ENCODE measurements around the gene SIPA1.

Gene SIPA1

DNA sequence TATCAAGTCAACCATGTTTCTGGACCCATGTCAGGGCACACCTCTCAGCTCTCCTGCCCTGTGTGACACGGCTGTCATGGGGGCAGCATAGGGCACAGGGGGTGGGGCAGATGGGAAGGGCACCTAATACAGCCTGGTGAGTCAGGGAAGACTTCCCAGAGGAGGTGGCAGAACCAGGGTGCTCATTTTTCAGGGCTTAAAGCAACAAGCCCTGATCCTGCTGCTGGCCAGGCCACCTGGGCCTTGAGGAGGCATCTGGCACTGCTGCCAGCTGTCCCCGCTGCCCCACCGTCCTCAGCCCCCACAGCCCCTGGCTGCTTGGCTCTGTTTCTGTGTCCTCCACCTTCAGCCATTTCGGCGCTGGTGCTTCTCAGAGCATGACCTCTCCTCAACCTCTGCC is 28.2 kb upstream of the SIPA1 start:
- DNase-seq, result no peak

GRCh38 chr11:65610404-65610803 is 27.5 kb upstream of the SIPA1 start:
- no peak for DNase-seq

DNA sequence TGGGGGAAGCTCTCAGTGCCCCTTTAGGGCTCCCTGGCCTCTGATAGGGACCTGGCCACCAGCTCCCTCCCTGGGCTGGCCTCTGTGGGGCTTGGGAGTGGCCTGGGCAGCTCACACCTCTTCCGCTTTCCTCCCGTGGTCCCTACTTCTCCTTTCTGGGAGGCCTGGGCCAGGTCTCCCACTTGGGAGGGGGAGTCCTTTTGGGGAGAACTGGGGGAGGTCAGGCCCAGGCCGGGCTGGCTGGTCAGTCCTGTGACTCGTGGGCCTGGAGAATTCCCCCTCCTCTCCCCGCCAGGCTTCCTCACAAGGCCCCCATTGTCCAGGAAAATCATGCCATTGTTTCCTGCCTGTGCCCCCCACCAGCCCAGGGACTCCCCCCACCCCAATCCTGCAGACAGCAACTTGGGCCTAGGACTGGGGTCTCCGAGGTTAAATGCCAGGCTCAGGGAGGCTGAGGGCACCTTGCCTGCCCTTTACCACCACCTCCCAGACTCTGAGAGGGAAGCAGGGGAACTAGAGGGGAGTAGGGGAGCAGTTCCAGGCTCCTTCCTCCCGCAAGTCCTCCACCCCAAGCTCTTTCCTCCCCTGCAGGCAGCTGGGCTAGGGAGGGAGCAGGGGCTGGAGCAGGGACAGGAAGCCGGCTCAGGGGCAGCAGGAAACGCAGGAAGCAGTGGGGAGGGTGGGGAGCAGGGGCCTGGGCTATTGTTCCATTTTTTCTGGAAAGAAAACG is 26.7 kb upstream of the SIPA1 start:
- no peak for DNase-seq

GRCh38 chr11:65611758-65612603 is 25.9 kb upstream of the SIPA1 start:
- DNase-seq, result no peak

DNA sequence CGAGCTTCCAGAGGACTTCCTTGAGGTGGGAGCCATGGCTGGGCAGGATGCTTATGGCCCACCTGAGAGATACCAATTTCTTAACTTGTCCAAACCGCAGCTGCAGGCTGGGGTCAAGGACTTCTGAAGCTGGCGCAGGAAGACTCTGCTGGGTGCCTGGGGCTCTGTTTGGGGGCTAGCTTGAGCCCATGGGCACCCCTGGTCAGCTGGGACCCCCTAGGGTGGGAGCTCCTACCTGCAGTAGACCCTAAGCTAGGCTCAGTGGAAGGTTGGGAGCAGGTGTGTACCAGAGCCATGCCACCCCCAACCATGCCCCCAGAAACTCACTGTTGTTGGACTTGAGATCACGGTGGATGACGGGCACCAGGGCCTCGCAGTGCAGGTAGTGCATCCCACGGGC is 25.2 kb upstream of the SIPA1 start:
- no peak for DNase-seq

- no peak for DNase-seq
These were observed 24.6 kb upstream of the SIPA1 start for GRCh38 chr11:65613091-65613928.

DNA sequence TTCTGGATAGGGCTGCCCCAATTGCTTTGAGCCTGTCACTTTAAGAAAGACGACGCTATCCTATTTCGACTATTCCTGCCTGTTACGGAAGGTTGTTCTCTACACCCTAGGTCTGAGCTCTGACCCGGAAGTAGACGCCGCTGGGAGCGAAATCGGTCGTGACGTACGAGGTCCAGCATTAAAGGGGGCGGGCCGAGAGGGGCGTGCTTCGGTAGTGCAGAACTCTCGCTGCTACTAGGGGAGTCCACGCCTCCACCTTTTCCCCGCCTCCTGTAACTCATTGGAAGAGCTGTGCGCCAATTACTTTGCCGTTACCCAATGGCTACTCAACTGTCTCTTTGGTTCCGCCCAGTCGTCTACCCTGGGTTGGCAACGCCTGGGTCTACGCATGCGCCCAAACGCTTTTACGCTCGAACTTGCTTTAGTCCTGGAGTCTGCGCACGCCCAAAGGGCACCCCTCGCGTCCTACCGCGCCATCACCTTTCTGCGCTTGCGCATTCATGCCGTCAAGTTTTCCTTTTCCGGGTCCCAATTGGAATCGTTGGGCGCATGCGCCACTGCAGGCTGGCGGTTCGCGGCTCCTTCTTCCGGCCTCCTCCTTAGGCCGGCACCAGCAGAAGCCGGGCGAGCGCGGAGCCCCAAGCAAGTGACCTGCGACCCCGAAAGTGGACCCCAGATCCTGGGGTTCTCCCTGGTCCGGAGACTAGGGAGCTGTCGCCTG is 22.5 kb upstream of the SIPA1 start, which contains the start of gene PCNX3:
PCNX3 (plus strand) TSS at position 548 of the 721 bp plus-strand sequence. CDS start 536 bp downstream, outside the sequence.
- DNase-seq, result peak; percentile 100

DNA sequence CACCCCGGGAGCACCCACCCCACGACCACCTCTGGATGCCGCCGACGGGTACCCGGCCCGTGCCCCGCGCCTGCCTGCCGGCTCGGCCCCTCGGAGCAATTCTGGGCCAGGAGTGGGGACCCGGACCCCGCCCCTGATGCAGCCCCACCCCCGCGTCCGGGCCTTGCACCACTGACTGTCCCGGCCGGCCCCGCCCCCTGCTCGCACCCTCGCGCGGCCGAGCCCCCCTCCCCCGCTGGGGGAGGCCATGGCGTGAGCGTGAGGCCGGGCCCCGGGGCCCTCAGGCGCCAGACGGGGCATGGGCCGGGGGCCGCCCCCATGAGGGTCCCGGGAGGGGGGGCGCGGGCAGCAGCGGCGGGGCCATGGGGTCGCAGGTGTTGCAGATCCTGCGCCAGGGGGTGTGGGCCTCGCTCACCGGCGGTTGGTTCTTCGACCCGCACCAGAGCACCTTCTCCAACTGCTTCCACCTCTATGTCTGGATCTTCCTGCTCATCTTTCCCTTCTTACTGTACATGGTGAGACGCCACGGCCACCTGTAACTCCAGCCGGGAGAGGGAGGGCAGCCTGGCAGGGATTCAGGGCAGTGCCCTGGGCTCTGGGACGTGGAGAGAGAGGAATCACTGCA is 21.8 kb upstream of the SIPA1 start:
- DNase-seq, result peak; percentile 38

GRCh38 chr11:65616575-65617001 is 21.3 kb upstream of the SIPA1 start:
- DNase-seq, result peak; percentile 29

GRCh38 chr11:65617136-65617850 is 20.6 kb upstream of the SIPA1 start:
- DNase-seq, result no peak

- no peak for DNase-seq
These were observed 19.7 kb upstream of the SIPA1 start for GRCh38 chr11:65617990-65618751.

- DNase-seq, result no peak
These were observed 19.1 kb upstream of the SIPA1 start for GRCh38 chr11:65618763-65619162.

DNA sequence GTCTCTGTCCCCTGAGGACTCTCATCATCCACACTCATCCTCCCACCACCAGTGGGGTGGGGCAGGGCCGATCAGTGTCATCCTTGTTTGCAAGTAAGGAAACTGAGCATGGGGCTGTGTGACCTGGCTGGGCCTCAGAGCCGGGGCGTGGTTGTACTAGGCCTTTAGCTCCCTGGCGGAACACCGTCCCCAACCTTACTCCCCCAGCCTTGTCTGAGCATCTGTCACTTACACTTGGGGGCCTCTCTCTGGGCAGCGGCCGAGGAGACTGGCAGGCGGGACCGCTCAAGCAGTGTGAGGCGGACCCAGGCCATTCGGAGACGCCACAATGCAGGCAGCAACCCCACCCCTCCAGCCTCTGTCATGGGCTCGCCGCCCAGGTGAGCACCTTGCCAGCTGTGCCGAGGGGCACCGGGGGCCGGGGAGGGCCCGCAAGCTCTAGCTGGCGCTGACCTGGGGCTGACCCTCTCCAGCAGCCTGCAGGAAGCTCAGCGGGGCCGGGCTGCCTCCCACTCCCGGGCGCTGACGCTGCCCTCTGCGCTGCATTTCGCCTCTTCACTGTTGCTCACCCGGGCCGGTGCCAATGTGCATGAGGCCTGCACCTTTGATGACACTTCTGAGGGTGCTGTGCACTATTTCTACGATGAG is 18.5 kb upstream of the SIPA1 start:
- DNase-seq, result no peak

- no peak for DNase-seq
These were observed 17.2 kb upstream of the SIPA1 start for GRCh38 chr11:65620666-65621065.

DNA sequence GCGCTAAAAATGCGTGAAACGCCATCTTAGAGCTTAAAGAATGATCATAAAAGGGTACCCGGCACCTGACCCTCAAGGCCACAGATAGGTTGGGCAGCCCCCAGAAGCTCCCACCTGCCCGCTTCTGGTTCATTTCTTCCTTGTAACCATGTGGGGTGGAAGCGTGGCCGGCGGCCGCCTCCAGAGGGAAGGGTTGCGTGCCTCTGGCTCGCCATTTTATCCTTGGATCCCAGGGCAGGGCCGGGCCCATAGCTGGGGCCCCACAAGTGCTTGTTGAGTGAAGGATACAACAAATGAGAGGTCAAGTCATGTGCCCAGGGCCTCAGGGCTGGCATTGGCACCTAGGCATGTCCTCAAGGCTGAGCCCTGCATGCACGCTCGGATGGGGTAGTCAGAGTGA is 16.4 kb upstream of the SIPA1 start:
- no peak for DNase-seq

DNA sequence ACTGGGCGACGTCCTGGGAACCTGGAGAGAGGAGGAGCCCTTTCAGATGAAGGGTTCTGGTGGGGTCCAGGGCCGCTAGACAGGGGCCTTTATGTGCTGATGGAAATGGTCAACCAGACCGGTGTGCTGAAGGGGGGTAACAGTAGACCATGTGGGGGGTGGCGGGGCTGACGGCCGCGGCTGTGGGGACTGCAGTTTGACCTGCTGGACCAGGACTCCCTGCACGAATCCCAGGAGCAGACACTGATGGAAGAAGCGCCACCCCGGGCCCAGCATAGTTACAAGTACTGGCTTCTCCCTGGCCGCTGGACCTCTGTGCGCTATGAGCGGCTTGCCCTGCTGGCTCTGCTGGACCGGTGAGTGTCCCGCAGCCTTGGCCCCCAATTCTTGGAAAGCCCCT is 15.9 kb upstream of the SIPA1 start:
- DNase-seq, result no peak

DNA sequence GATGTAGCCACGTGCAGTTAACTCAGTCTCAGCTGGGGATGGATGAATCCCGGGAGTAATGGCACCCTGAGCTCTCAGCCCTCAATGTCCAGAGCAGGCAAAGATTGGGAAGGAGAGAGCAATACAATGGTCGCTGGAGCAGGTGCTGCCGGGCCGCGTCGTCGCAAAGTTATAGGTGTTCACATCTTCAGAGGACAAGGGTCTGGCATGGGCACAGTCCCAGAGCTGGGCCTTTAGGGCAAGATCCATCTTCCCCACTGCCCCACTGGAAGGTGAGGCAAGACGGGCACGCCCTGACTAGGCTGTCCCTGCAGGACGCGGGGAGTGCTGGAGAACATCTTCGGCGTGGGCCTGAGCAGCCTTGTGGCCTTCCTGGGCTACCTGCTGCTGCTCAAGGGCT is 14.7 kb upstream of the SIPA1 start:
- no peak for DNase-seq

DNA sequence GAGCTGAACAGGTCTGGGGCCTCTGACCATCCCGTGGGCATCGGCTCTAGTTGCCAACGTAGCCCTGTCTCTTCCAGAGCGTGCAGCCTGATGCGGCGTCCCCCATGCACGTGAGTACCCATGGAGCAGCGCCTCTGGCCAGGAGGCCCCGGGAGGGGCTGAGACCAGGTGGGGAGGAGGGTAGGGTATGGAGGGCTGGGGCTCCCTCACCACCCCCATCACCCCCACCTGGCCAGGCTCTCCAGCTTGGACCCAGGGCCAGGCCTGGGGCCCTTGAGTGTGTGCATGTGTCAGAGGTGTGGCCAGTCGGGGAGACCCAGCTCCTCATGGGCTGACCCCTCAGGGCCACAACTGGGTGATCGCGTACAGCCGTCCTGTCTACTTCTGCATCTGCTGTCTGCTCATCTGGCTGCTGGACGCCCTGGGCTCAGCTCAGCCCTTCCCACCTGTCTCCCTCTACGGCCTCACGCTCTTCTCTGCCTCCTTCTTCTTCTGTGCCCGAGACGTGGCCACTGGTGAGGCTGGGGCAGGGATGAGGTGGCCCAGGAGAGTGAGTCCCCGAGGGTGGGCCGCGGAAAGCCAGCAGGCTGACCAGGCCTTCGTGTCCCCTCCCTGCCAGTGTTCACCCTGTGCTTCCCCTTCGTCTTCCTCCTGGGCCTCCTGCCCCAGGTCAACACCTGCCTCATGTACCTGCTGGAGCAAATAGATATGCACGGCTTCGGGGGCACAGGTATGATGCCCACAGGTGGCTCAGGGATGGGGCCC is 13.9 kb upstream of the SIPA1 start:
- DNase-seq, result no peak

- no peak for DNase-seq
These were observed 12.8 kb upstream of the SIPA1 start for GRCh38 chr11:65624931-65625627.

Measured in activated naive CD4-positive, alpha-beta T cell treated with anti-CD3 and anti-CD28 coated beads, Interleukin-2, amount 50 U/mL, for 16 hours (primary cell).